HG02678 (cell line): ENCODE results near the gene PLOD2.

Experiments
- ATAC-seq: cut with Tn5 transposase; IDR thresholded peaks from one replicate; pipeline ENCODE4 v1.9.1; 2021; ENCODE audit warnings: mild to moderate bottlenecking, moderate library complexity; ENCODE audit not compliant: unreplicated experiment

PLOD2 gene

DNA sequence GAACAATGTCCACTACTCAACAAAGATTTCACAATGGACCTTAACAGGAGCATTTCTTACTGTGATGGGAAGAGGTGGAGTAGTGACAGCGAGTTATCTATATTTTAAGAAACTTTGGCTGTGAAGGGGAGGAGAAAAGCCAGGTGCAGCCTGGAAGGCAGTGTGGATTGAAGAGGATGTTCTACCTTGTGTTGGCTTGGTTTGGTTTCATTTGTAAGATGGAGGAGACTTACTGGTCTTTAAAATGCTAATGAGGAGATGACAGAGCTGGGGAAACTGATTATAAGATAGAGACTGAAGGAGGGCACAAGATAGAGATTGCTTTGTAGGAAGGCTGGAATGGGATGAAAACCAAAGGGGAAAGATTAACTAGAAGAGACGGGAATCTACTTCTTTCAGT, 59.4 kb downstream of the PLOD2 start:
- no peak for ATAC-seq

DNA sequence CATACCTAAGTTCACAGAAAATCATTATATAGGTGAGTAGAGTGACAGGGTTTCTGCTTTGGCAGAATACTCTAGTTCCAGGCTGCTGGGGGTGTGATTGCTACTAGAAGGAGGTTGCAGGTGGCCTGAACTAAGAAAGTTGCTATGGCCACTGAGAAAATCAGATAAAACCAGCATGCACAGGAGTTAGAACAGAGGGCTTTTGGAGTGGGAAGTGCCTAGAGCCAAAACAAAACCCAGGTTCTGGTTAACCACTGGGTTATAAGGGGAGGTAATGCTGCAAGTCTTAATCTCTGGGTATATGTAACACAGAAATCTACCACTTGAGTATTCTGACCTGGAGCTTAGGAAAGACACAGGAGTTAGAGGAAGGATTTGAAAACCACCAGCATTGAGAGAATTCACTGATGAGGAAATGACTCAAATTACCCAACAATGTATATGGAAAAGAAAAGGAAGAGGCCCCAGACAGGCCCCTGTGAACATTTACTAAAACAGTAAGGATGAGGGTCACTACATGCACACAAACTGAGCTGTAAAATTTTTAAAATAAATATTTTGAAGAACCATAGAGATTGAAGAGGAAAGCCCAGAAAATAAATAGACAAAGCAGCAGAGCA, 60.0 kb downstream of the PLOD2 start:
- no peak for ATAC-seq

- no peak for ATAC-seq
Measured at GRCh38 chr3:146100180-146100579, 60.8 kb downstream of the PLOD2 start.

DNA sequence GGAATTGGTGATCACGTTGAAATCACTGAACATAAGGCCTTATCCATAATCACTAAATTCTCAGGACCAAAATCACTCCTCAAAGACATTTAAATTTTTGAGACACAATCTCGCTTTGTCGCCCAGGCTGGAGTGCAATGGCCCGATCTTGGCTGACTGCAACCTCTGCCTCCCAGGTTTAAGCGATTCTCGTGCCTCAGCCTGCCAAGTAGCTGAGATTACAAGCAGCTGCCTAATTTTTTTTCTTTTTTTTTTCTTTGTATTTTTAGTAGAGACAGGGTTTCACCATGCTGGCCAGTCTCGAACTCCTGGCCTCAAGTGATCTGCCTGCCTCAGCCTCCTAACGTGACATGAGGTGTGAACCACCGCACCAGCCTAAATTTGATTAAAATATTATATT, 61.7 kb downstream of the PLOD2 start:
- ATAC-seq = no peak

GRCh38 chr3:146093896-146094295, 67.1 kb downstream of the PLOD2 start:
- no peak for ATAC-seq

- no peak for ATAC-seq
Measured at GRCh38 chr3:146092230-146092629, 68.8 kb downstream of the PLOD2 start.

DNA sequence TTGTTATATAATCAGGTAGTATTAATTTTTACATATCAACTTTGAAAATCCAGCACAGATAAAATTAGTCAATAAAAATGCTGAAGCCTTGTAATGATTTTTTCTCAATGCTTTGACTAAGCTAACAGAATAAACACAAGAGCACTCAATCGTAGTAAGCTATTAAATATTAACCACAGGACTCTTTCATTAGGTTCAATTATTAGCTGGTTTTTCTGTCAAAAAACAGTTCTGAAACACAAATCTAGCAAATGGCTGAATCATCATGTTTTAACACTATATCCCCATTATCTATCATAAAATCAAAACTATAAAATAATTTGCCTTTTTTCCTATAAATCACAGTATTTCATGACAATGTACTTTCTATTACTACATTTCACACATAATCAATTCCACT, 69.6 kb downstream of the PLOD2 start:
- no peak for ATAC-seq

- no peak for ATAC-seq
Measured at GRCh38 chr3:146090521-146090920, 70.5 kb downstream of the PLOD2 start.

- ATAC-seq = no peak
Measured at GRCh38 chr3:146088840-146089239, 72.1 kb downstream of the PLOD2 start.

DNA sequence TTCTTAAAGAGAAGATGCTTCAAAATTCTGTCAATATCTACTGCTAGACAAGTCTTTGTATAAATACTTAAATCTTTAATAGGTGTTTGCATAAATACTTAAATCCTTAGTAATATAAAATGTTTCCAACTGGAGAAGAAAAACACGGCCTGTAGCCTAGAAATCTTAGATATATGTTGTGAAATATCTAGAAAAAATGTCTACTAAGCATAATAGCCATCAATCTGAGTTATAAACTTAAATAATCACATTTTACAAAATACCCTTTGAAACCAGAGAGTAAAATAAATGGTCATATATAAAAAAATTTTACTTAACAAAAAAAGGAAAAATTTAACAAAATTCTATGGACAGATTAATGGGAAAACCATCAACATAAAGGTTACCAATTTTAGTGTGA, 73.9 kb downstream of the PLOD2 start:
- ATAC-seq = no peak

GRCh38 chr3:146086211-146086610, 74.8 kb downstream of the PLOD2 start:
- no peak for ATAC-seq

DNA sequence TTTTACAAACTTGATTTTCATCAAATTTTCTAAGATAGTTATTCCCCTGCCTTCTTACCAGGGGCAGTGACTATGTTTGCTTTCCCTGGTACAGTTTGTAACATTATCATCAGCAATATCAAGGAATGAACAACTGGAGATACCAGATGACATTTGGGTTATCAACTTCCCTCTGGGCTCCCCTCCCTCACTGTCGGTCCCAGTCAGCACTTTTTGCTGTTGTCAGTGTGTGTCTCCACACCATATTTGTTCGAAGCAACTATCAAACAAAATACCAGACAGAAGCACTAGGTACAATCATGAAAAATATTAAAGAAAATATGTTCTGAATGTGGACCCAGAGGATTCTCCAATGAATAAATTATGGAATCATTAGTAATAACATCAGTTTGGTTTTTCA, 75.3 kb downstream of the PLOD2 start:
- ATAC-seq = no peak

- ATAC-seq = no peak
Measured at GRCh38 chr3:146080578-146080977, 80.4 kb downstream of the PLOD2 start.

DNA sequence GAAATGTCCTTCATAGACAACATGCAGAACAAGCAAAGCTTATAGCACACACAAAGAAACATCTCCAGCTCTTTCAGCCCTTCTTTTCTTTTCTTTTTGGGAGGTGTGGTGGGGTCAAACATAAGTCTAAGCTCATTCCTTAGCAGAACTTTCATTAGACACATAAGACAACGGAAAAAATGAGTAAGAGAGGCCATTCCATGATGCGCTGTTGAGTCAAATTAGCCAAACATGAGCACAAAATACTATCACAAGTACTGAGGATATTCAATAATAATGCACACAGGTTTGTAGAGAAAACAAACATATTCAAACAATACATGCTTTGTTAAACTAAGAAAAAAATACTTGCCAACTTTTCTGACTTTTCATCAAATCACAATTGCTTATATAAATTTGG, 83.0 kb downstream of the PLOD2 start:
- no peak for ATAC-seq

DNA sequence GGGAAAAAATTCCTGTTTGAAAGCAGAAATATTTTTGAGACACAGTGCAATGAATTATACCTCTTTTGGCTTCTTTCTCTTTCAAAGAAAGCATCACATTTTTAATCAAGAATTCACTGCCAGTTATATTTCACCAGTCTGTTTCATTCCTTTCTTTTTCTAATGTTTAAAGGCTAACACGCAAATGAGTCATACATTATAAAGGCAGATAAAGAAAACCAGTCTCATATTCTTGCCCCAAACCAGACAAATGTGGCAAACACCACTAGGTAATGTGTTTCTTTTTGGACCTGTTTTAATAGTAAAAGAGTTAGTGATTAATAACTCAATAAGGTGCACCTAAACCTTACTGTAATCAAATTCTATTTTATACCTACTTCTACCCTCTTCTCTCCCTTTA, 83.8 kb downstream of the PLOD2 start:
- ATAC-seq = no peak

GRCh38 chr3:146072824-146073223, 88.2 kb downstream of the PLOD2 start:
- no peak for ATAC-seq

GRCh38 chr3:146072061-146072460, 88.9 kb downstream of the PLOD2 start:
- ATAC-seq = no peak

DNA sequence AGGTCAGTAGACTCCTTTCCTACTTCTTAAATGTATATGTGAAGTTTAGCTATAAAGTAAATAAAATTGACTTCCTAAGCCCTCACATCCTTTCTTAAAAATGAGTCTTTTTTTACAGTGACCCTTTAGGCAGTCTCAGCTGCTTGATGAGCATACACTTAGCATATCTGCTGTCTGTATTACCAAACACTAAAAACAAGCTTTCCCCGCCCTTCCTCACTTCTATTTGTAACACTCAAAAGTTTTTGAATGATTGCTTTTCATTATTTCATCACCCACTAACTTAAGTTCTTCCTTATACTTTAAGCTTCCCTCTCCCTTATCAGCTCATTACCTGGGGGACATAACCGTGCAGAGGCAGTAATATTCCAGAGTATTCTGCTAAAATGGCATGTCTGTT, 89.4 kb downstream of the PLOD2 start:
- no peak for ATAC-seq

- ATAC-seq = no peak
Measured at GRCh38 chr3:146067048-146067447, 93.9 kb downstream of the PLOD2 start.

DNA sequence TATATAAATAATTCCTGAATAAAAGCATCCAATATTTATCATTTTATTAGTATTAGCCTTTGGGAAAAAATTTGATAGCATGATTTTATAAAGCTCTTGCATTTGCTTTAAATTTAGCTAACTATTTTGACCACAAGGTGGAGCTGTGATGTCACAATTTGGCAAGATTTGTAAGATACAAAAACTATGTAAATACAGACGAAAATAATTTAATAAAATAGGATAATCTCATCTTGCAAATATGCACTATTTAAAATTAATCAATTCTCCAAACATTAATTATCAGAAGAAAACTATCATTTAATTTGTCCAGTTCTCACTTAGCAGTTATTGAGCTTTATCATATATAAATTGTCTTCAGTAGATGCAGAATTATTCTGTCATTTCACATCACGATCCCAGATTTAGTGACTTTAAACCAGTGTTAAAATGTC, 95.4 kb downstream of the PLOD2 start:
- no peak for ATAC-seq

GRCh38 chr3:146058241-146058640, 102.7 kb downstream of the PLOD2 start:
- no peak for ATAC-seq

GRCh38 chr3:146052791-146053310, 108.1 kb downstream of the PLOD2 start:
- ATAC-seq = no peak
